Measurements from ENCODE around the gene NAV2. TPM values are rescaled to one million over a fixed set of nuclear protein-coding genes. Genes with fewer than 3 reads are reported as not detected.

The NAV2 gene
- total RNA-seq, 1 donor from 2014 or later: 9.6 TPM

GRCh38 chr11:19747634-19748033 lies 35.0 kb downstream of the NAV2 start:
- no peaks in the 10 kb centered on the region for H4K20me1 ChIP-seq (ENCODE audit: low read depth)
- no peak overlapping the region for H3K9ac ChIP-seq
- Mint-ChIP-seq H3K4me1 (peaks cover 5% of the 10 kb centered on the region), H3K36me3 (peaks cover 7% of the 10 kb centered on the region), H3K9me3 (peaks cover 2% of the 10 kb centered on the region), H3K27ac (no peak overlapping the region), H3K4me3 (no peak overlapping the region), H3K27me3 (ENCODE audit: insufficient read depth, low read depth) (peaks cover 2% of the 10 kb centered on the region)
- DNase-seq (ENCODE audit: low spot score): no peak
- H3K36me3 ChIP-seq: no peaks in the 10 kb centered on the region
- H3K4me2 ChIP-seq: no peak overlapping the region
- H3K4me3 ChIP-seq: no peak overlapping the region
- no peaks in the 10 kb centered on the region for H3F3A ChIP-seq (ENCODE audit: low read depth)
- TF ChIP-seq CTCF (IDR thresholded peaks at IDR 0.05) (no peak), EZH2phosphoT487 (IDR thresholded peaks at IDR 0.05) (no peak), EZH2 (IDR thresholded peaks at IDR 0.05) (no peak)
- H3K27ac ChIP-seq: no peak overlapping the region
- H2AFZ ChIP-seq (replicated peaks): no peak overlapping the region
- H3K9me3 ChIP-seq (ENCODE audit: low read depth): no peaks in the 10 kb centered on the region
- no peaks in the 10 kb centered on the region for H3K4me1 ChIP-seq
- H3K27me3 ChIP-seq: no peaks in the 10 kb centered on the region
- H3K79me2 ChIP-seq (ENCODE audit: low read depth): no peaks in the 10 kb centered on the region

DNA sequence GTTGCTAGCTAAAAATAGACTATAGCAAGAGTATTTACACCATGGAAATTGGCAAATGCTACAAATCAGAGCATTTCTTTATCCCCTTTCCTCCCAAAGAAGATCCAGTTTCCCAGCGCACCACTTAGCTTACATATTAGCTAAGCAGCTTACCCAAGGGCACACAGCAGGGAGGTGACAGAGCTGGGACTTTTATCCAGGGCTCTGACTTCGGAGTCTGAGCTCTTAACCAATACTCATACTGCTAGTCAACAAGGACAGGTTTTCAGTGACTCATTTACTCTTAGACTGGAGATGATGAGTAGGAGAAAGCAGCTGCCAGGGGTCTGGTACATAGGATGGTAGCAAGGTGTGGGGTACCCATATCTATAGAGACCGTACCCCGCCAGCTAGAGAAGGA lies 38.4 kb downstream of the NAV2 start:
- peaks cover 2% of the 10 kb centered on the region for H3K27me3 Mint-ChIP-seq (ENCODE audit: insufficient read depth, low read depth)
- Histone ChIP-seq H3K4me2 (no peak overlapping the region), H3F3A (ENCODE audit: low read depth) (peaks cover 6% of the 10 kb centered on the region), H3K9ac (no peak overlapping the region), H3K79me2 (ENCODE audit: low read depth) (no peaks in the 10 kb centered on the region), H2AFZ (replicated peaks) (no peak overlapping the region), H3K27ac (no peak overlapping the region), H3K9me3 (ENCODE audit: low read depth) (no peaks in the 10 kb centered on the region), H3K4me1 (peaks cover 13% of the 10 kb centered on the region), H3K27me3 (no peaks in the 10 kb centered on the region), H3K4me3 (no peak overlapping the region), H4K20me1 (ENCODE audit: low read depth) (no peaks in the 10 kb centered on the region), H3K36me3 (no peaks in the 10 kb centered on the region)
- H3K4me1 Mint-ChIP-seq: peaks cover 7% of the 10 kb centered on the region
- DNase-seq (ENCODE audit: low spot score): no peak
- H3K9me3 Mint-ChIP-seq: no peaks in the 10 kb centered on the region
- H3K36me3 Mint-ChIP-seq: peaks cover 6% of the 10 kb centered on the region
- H3K4me3 Mint-ChIP-seq: no peak overlapping the region
- H3K27ac Mint-ChIP-seq: no peak overlapping the region
- TF ChIP-seq EZH2 (IDR thresholded peaks at IDR 0.05) (no peak), CTCF (IDR thresholded peaks at IDR 0.05) (no peak), EZH2phosphoT487 (IDR thresholded peaks at IDR 0.05) (no peak)

DNA sequence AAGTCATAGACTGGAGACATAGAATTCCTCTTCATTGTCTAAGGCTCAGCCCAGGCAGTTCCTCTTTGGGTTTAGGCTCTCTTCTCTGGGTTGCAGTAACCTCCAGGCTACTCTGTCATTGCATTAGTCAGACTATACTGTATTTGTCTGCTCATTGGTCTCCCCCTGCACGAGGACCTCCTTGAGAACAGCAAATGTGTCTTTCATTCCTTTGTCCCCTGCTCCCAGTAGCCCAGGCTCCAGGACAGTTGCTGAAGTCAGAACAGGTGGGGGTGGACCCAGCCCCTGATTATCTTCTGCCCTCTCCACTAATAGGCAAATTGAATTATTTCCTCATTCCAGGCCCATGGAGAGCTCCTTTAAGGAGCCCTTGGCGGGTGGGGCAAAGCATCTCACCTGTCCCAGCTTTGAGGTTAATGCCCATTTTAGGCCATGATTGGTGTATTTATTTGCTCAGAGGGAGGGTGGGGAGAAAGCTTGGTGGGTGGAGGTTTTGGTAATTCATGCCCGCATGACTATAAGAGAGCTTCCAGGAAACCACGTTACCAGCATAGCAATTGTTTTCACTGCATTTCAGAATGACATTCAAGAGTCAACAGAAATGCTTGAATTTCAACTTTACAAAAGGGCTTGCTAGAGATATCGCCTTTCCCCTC lies 40.9 kb downstream of the NAV2 start:
- no peaks in the 10 kb centered on the region for H3K36me3 ChIP-seq
- peaks cover 22% of the 10 kb centered on the region for H3F3A ChIP-seq (ENCODE audit: low read depth)
- peaks cover 2% of the 10 kb centered on the region for H3K27me3 Mint-ChIP-seq (ENCODE audit: insufficient read depth, low read depth)
- H3K4me1 ChIP-seq: peaks cover 30% of the 10 kb centered on the region
- no peaks in the 10 kb centered on the region for H3K9me3 ChIP-seq (ENCODE audit: low read depth)
- H3K27me3 ChIP-seq: no peaks in the 10 kb centered on the region
- DNase-seq (ENCODE audit: low spot score): no peak
- H3K4me3 Mint-ChIP-seq: no peak overlapping the region
- peaks cover 24% of the 10 kb centered on the region for H3K4me1 Mint-ChIP-seq
- H3K4me2 ChIP-seq: no peak overlapping the region
- H3K27ac ChIP-seq: no peak overlapping the region
- H2AFZ ChIP-seq (replicated peaks): no peak overlapping the region
- no peak overlapping the region for H3K9ac ChIP-seq
- H4K20me1 ChIP-seq (ENCODE audit: low read depth): no peaks in the 10 kb centered on the region
- no peaks in the 10 kb centered on the region for H3K9me3 Mint-ChIP-seq
- peaks cover 6% of the 10 kb centered on the region for H3K36me3 Mint-ChIP-seq
- H3K4me3 ChIP-seq: no peak overlapping the region
- TF ChIP-seq CTCF (IDR thresholded peaks at IDR 0.05) (no peak), EZH2 (IDR thresholded peaks at IDR 0.05) (no peak), EZH2phosphoT487 (IDR thresholded peaks at IDR 0.05) (no peak)
- no peak overlapping the region for H3K27ac Mint-ChIP-seq
- H3K79me2 ChIP-seq (ENCODE audit: low read depth): no peaks in the 10 kb centered on the region

Data from neural progenitor cell (in vitro differentiated cells).